K562 (cell line): ENCODE results near the gene SDE2. TPM values are rescaled to one million over a fixed set of nuclear protein-coding genes. Genes with fewer than 3 reads are reported as not detected.

Source experiments
- ATAC-seq: fragments of 200-7000 bp; cut with Tn5 transposase; 3 replicates; pipeline ENCODE4 v1.9.1; 2020; ENCODE audit warnings: moderate library complexity
- BruUV-seq: library from RNA; stranded (reverse); fragments of 400-500 nt; replicated peaks from 2 replicates; lab custom pipeline; 2021; lab: Mats Ljungman, UMichigan
- CTCF ChIA-PET: fragments of 300-600 bp; formaldehyde crosslinking; extraction: SDS; loops from one replicate; lab custom pipeline; 2021; ENCODE audit warnings: low intra/inter-chr PET ratio; lab: Yijun Ruan, JAX
- POLR2A ChIA-PET: fragments of 300-600, 350-650 bp; sonication (Branson Sonifier 250); formaldehyde crosslinking; extraction: SDS; loops from one replicate; lab custom pipeline; 2021; ENCODE audit warnings: antibody characterized with exemption, inconsistent platforms; lab: Yijun Ruan, JAX
- DNase-seq, 4 experiments: peaks; one replicate each; pipeline versions ENCODE4 v3.0.0 to v3.0.0-alpha.2; 2011 to 2018; ENCODE audit warnings: low spot score in 3 of 4, mixed read lengths in 3 of 4; ENCODE audit errors: extremely low read depth in 1 of 4
- FAIRE-seq: peaks from 2 replicates; lab custom pipeline; 2011; peaks lifted over from hg19 to GRCh38; lab: Jason Lieb, UNC
- H2AFZ ChIP-seq: 2 replicates; pipeline ENCODE4 v1.6.0; 2011; ENCODE audit warnings: low read depth, low read length, control low read depth, inconsistent platforms
- H3K27ac ChIP-seq: fragments of 200-600 bp; 3 replicates; pipeline ENCODE4 v1.8.0; 2011; ENCODE audit warnings: low read depth, mild to moderate bottlenecking, control low read depth, inconsistent platforms, low read length, moderate library complexity, mixed read lengths; ENCODE audit errors: extremely low read depth
- H3K27me3 ChIP-seq, 2 experiments: fragments of 300-600 bp in 1 of 2; 2 replicates in 1 of 2; 3 replicates in 1 of 2; pipeline versions ENCODE4 v1.6.0 to v1.8.0; 2011; ENCODE audit warnings: inconsistent platforms in 2 of 2, low read length in 2 of 2, mild to moderate bottlenecking in 1 of 2, mixed read lengths in 1 of 2, moderate library complexity in 1 of 2; ENCODE audit not compliant: control insufficient read depth in 2 of 2, insufficient read depth in 2 of 2
- H3K36me3 ChIP-seq: fragments of 300-600 bp; 3 replicates; pipeline ENCODE4 v1.8.0; 2011; ENCODE audit warnings: mild to moderate bottlenecking, low read length, inconsistent platforms; ENCODE audit not compliant: control insufficient read depth, insufficient read depth
- H3K4me1 ChIP-seq, 2 experiments: fragments of 200-600 bp in 1 of 2; replicated peaks in 1 of 2; 2 replicates in 1 of 2; 3 replicates in 1 of 2; pipeline versions ENCODE4 v1.5.1 to v1.8.0; 2011; ENCODE audit warnings: inconsistent platforms in 2 of 2, low read length in 2 of 2, mild to moderate bottlenecking in 1 of 2, mixed read lengths in 1 of 2, moderate library complexity in 1 of 2; ENCODE audit not compliant: control insufficient read depth in 2 of 2, insufficient read depth in 2 of 2
- H3K4me2 ChIP-seq: 2 replicates; pipeline ENCODE4 v1.6.1; 2011; ENCODE audit warnings: low read length, control low read depth, inconsistent platforms, mixed read lengths; ENCODE audit not compliant: insufficient read depth
- H3K4me3 ChIP-seq: fragments of 200-600 bp; sonication (generic), shearing (Covaris generic); 2 replicates; pipeline ENCODE4 v1.5.1; 2016; ENCODE audit warnings: control low read depth, inconsistent platforms
- H3K79me2 ChIP-seq: fragments of 200-600 bp; 3 replicates; pipeline ENCODE4 v1.8.0; 2011; ENCODE audit warnings: low read length, inconsistent platforms; ENCODE audit not compliant: control insufficient read depth, insufficient read depth
- H3K9ac ChIP-seq, 2 experiments: 2 replicates each; pipeline versions ENCODE4 v1.6.0 to v1.6.1; 2011; ENCODE audit warnings: low read depth in 2 of 2, low read length in 2 of 2, control low read depth in 1 of 2, inconsistent platforms in 1 of 2, mild to moderate bottlenecking in 1 of 2, mixed read lengths in 1 of 2; ENCODE audit not compliant: insufficient read depth in 1 of 2
- H3K9me1 ChIP-seq: one replicate; pipeline ENCODE4 v1.6.0; 2011; ENCODE audit warnings: inconsistent platforms, mild to moderate bottlenecking, low read length, moderate library complexity; ENCODE audit not compliant: control insufficient read depth, insufficient read depth
- H3K9me3 ChIP-seq: replicated peaks from 2 replicates; pipeline ENCODE4 v1.5.1; 2011; ENCODE audit warnings: low read depth, low read length, inconsistent platforms; ENCODE audit not compliant: control insufficient read depth, insufficient read depth
- H4K20me1 ChIP-seq: replicated peaks from 2 replicates; pipeline ENCODE4 v1.6.1; 2011; ENCODE audit warnings: low read length, inconsistent platforms, mixed read lengths; ENCODE audit not compliant: control insufficient read depth, insufficient read depth
- CREBBP ChIP-seq: IDR thresholded peaks from one replicate; pipeline ENCODE4 v1.6.1; 2012; ENCODE audit warnings: low read depth, mild to moderate bottlenecking, control low read depth, inconsistent platforms, low read length
- CTCFL ChIP-seq: IDR thresholded peaks from 2 replicates; pipeline ENCODE4 v1.6.1; 2011; ENCODE audit warnings: borderline replicate concordance, low read depth, mild to moderate bottlenecking, moderate library complexity, low read length; ENCODE audit not compliant: insufficient read depth, poor library complexity, severe bottlenecking
- E2F6 ChIP-seq, 2 experiments: IDR thresholded peaks; 2 replicates each; pipeline ENCODE4 v1.6.1; 2011; ENCODE audit warnings: borderline replicate concordance in 1 of 2, control low read depth in 1 of 2, low read depth in 1 of 2, low read length in 1 of 2, mild to moderate bottlenecking in 1 of 2, mixed read lengths in 1 of 2, moderate library complexity in 1 of 2; ENCODE audit not compliant: insufficient read depth in 1 of 2, insufficient read length in 1 of 2, poor library complexity in 1 of 2, severe bottlenecking in 1 of 2; ENCODE audit errors: extremely low read depth in 1 of 2
- SPI1 ChIP-seq: IDR thresholded peaks from 2 replicates; pipeline ENCODE4 v1.6.1; 2011; ENCODE audit warnings: low read depth, low read length, control low read depth, borderline replicate concordance
- WGBS: fragments of 100-300 bp; shearing (Covaris generic); methylation state at CpG from one replicate; pipeline ENCODE4 v1.1.6; 2016; ENCODE audit warnings: low coverage, mixed read lengths; ENCODE audit not compliant: insufficient coverage; ENCODE audit errors: missing lambda C conversion rate; 5-methylcytosine and 5-hydroxymethylcytosine counted together
- in situ Hi-C: fragments of 300-500 bp; cut with MboI; formaldehyde crosslinking; loops from 4 replicates; pipeline ENCODE4 v1.15.0; 2018; ENCODE audit warnings: inconsistent platforms, mixed read lengths
- intact Hi-C: fragments of 100-400 bp; cut with micrococcal nuclease; formaldehyde crosslinking; loops from 2 replicates; pipeline ENCODE4 v1.14.2; 2022
- polyA plus RNA-seq, 8 experiments: library from polyadenylated mRNA; depleted of rRNA in 4 of 8; stranded (reverse) in 5 of 8; unstranded in 3 of 8; fragments of >200 nt; fragmentation: Nextera tagmentation in 2 of 8; fragmentation: Illumina TruSeq in 1 of 8; extraction: Ambion mirVana in 2 of 8; extraction: Trizol in 1 of 8; gene quantifications; 2 replicates each; pipeline versions ENCODE4 v1.2.1 to v1.2.3, GENCODE V29; 2011 to 2014; ENCODE audit warnings: inconsistent platforms in 1 of 8, missing spikeins in 1 of 8
- total RNA-seq, 7 experiments: library from RNA; depleted of rRNA in 6 of 7; stranded (reverse); fragments of >200 nt in 6 of 7; fragmentation: Illumina TruSeq in 2 of 7; extraction: Trizol in 2 of 7; gene quantifications; 2 replicates each; pipeline versions ENCODE4 v1.2.1 to v1.2.3, GENCODE V29; 2011 to 2021; ENCODE audit warnings: low replicate concordance in 1 of 7

Gene SDE2
- total and polyA plus RNA-seq, 9 of the 15 experiments (the other 6 are each of a cell fraction or from before 2014, with no cell fraction given): 14.3 to 62.3 (median 46.0) TPM

- peak overlapping the region; percentile 15; the same call in 1 of the 3 replicates for H3K27ac ChIP-seq
- intact Hi-C loops (loop anchor here (5.0 kb wide), 1 partner anchor 32 kb away; the partner anchor contains the start of gene SDE2), in situ Hi-C loops (no loop called here)
- peak overlapping the region in 1 of 2 experiments; percentile 20; a peak in 1 of 4 replicates for H3K9ac ChIP-seq
- no peaks in the 10 kb centered on the region for H4K20me1 ChIP-seq
- H3K36me3 ChIP-seq: no peaks in the 10 kb centered on the region
- H2AFZ ChIP-seq: peak overlapping the region; percentile 87
- ChIA-PET POLR2A (interaction anchor here (0.6 to 1.2 kb wide), 7 partner anchors 9 to 75 kb away, joined by 3 to 5 read pairs (median 3); partner anchors contain the start of gene SDE2), CTCF (no interaction called here)
- H3K9me3 ChIP-seq: no peaks in the 10 kb centered on the region
- no peaks in the 10 kb centered on the region for H3K9me1 ChIP-seq
- no peak overlapping the region for H3K4me3 ChIP-seq
- BruUV-seq: no TSS peak
- H3K4me1 ChIP-seq: peaks cover 11 to 22% of the 10 kb centered on the region in 2 experiments
- FAIRE-seq (no peak), DNase-seq (no peak), ATAC-seq (0 out of 3 replicates have a peak, but pooled peaks have one; percentile 8)
- TF ChIP-seq CTCFL: no peak
- peak in 1 of 2 experiments; percentile 6 for TF ChIP-seq E2F6 (IDR thresholded peaks at IDR 0.05; ENCODE audit: borderline replicate concordance in 1 of 2, extremely low read depth in 1 of 2, insufficient read depth in 1 of 2, insufficient read length in 1 of 2, low read depth in 1 of 2, low read length in 1 of 2, poor library complexity in 1 of 2, severe bottlenecking in 1 of 2)
- TF ChIP-seq SPI1: 0 out of 2 replicates have a peak, but pooled peaks have one; percentile 26
- TF ChIP-seq CREBBP: no peak
- WGBS: 64% methylated on average over 7 of the region's 7 CpGs
- no peak overlapping the region for H3K4me2 ChIP-seq
- H3K27me3 ChIP-seq: no peaks in the 10 kb centered on the region
- no peaks in the 10 kb centered on the region for H3K79me2 ChIP-seq
Observed at GRCh38 chr1:226029568-226030225, 30.6 kb upstream of the SDE2 start.
